Midbrain (tissue), 1 donor: Measurements from ENCODE around the gene NOS3.

Experiments
- DNase-seq: peaks from one replicate; lab custom pipeline; 2025; lab: John Stamatoyannopoulos, UW

NOS3 gene

DNA sequence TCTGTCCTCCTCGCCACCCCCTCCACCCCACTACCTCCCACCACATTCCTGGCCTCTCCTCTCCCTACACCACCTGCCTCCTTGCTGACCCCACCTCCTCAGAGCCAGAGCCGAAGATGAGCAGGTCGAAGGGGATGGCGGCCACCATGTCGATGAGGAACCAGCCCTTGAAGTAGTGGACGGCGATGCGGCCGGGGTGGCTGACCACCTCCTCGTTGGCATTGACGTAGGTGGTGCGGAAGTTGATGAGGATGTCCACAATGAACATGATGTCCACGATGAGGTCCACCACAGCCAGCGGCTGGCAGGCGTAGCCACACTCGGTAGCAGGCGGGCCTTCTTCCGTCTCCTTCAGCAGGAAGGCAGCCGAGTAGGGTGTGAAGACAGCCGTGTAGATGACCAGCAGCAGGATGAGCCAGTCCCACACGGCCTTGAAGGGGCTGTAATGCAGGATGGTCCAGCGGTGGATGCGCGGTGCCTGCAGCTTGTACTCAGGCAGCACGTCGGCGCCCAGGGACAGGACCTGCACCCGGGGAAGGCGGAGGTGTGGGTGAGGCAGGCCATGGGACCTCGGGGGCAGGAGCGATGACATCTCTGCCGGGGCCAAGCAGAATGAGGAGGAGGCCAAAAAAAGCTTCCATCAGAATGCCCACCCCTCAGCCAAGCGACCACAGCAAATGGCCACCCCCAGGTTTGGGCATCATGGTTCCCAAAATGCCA is 38.3 kb upstream of the NOS3 start:
- DNase-seq, result no peak

DNA sequence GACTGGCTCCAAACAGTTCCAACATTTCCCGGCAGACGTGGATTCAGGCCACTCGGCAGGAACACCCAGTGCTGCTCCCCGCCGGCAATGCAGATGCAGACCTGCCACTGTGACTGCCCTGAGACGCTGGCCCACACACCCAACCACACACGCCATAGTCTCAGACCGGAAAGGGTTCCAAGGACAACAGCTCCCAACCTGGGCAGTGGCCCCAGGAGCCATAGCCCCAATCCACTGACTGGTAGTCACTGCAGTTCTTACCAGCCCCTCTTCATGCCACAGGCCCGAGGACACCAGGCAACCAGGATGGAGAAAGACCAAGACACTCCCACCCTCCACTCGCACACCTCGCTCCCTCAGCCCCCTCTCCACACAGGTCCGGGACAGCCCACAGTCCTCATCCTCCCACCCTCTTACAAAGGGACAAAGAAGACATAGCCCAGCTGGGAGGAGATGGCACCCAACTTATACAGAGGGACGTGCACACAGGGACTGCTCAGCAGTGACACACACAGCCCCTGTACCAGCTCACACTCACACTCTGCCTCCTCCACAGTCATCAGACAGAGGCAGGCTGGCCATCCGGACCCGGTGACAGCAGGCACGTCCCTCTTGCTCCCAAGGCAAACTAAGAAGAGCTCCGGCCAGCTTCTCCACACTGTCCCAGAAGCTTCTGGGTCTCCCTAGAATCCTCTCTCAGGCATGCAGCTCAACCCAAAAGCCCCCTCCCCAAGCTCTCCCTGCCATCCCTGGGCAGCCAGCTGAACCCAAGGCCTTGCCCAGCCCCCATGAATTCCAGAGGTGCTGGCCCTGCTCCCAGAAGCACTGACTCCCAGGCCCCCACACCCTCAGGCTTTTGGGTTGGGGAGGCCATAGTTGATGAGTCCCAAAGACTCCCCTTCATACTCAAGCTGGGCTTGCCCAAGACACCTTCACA is 37.5 kb upstream of the NOS3 start:
- no peak for DNase-seq

DNA sequence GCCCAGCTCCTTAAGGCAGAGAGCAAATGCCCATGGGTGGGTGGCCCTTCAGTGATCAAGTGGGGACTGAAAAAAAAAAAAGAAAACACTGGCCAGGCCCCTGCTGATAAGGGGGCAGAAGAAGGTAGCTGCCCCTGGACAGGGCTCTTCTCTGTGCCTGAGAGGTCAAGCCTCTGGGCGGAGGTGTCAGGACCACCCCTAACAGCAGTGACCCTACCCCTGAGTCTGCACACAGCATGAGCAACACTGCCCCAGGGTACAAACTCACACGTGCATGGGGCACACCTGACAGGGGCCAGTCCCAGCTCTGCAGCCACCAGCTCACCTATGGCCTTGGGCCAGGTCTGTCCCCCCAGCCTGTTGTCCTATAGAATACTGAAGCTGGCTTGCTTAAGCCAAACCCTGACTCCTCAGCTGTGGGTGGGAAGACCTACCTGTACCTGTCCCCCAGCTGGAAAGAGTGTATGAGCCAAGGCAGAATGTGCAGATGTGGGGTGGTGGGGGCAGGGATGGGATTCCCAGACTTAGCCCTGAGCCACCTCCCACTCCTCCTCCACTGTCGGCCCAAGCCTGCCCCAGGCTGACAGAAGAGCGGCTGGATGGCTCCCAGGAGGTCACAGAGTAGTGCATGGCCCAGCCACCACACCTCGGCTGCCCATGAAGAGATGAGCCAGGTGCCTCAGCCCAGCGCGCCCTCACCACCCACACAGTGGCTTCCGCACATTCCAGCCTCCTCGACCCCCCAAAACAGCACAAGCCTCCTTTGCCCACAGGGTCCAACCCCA is 36.4 kb upstream of the NOS3 start:
- DNase-seq, result no peak

DNA sequence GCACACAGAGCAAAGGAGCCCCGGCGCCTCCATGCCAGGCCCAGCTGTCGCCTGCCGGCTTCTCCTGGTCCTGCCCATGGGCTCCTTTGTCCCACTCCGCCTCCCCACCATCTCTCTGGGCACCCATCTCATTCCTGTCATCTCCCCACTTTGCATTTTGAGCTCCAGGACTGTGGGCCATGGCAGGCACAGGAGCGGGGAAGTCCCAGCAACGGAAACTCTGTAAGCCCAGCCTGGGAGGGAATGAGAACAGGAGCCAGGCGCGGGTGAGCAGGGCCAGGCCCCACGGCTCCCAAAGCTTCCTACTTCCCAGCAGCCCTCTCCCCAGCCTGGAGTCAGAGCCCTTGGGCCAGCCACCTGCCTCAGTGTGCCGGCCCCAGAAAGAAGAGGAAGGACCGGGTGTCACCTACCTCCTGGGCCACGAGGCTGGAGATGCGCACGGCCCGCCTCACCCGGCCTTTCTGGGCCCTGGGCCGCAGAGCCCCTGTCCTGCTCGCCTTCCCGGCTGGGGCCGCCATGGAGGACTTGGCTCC is 35.8 kb upstream of the NOS3 start:
- no peak for DNase-seq

DNA sequence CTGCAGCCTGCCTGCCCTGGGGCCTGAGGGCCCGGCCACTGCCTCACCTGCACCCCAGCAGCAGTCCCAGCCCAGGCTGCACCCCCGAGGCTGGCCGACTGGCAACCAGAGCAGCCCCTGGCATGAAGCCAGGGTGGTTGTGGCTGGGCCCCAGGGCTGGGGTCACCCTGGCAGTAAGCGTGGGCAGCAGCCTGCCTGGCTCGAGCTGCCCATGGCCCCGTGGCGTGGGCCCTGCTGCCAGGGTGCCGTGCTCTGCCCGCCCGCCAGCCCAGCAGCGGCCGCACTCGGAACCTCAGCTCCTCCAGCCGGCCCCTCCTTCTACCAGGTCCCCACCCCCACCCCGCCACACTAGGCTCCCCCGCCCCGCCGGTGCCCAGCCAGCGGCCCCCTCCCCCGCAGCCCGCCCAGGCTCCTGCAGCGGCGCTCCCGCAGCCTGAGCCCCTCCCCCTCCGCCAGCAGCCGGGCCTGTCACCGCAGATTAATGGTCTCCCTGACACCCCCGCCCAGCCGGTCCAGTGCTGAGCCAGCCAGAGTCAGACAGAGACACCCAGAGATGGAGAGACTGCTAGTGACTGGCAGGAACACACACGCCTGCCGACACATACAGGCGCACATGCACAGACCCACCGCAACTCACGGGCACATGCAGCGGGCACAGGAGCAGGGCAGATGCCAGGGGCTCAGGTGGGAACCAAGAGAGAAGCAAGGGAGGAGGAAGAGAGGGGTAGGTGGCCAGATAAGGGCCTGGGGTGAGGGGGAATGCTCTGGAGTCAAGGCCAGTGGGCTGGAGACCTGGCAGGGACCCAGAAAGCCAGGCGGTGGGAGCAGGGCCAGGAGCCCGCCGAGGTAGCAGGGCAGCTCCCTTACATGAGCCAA is 35.1 kb upstream of the NOS3 start:
- DNase-seq, result peak; percentile 30

DNA sequence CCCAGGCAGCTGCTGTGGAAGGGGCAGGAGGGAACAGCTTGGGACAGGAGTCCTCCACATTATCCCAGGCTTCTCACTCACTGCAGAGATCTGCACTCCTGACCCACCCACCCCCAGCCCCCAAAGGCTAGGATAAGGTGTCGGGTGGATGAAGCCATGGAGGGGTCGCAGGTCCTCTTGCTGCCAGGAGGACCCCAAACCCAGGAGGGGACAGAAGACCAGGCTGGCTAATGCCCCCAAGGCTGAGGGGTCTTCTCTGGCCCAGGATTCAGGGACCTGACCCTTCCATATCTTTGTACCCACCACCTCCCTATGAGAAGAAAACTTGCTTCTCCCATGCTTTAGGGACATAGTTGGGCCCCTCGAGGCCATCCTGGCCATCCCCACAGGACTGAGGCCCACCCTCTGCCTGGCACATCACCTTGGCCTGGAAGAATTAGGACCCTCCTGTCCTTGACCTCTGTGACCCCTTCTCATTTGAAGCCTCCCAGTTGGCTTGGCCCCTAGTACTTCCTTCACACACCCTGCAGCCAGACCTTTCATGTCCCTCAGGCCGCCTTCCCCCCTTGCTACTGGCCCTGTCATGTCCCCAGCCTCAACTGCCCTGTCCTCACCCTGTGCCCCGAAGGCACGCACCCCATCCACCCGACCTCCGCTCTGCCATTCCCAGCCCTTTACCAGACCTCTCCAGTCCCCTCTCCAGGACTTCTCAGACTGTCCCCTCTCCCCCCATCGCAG is 34.3 kb upstream of the NOS3 start:
- no peak for DNase-seq

DNA sequence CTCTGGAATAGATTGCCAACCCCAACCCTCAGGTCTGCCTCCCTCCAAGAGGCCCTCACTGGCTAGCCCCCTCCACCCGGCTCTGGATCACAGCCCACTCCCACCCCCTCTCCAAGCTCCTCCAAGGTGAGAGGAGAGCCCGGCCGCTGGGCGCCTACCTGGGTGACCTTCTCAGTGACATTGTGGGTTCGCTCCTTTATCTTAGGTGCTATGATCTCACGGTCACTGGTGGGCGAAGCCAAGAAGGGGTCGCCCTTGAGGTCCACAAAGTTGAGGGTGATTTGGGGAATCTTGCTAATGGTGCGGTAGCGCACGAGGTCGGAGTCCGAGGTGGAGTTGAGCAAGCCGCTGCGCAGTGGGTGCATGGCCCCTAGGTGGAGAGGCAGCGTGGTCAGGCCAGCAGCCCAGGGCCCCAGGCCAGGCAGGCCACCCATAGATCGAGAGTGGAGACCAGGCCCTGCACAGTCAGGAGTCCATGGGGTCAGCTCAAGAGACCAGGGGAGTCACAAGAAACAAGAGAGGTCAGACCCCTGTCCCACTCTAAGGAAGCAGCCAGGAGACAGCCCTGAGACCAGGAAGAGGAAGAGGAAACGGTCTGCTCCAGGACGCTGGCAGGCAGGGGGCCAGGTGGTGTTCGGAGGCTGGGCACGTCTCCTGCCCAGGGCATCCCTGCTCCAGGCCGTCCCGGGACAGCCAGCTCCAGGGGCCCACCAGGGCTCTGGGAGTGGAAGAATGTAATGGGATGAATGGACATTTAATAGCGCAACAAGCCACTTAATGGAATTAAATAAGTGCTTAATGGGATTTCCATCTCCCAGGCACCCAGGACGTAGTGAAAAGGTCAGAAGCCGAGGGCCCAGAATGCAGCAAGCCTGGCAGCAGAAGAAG is 33.4 kb upstream of the NOS3 start:
- DNase-seq, result no peak

DNA sequence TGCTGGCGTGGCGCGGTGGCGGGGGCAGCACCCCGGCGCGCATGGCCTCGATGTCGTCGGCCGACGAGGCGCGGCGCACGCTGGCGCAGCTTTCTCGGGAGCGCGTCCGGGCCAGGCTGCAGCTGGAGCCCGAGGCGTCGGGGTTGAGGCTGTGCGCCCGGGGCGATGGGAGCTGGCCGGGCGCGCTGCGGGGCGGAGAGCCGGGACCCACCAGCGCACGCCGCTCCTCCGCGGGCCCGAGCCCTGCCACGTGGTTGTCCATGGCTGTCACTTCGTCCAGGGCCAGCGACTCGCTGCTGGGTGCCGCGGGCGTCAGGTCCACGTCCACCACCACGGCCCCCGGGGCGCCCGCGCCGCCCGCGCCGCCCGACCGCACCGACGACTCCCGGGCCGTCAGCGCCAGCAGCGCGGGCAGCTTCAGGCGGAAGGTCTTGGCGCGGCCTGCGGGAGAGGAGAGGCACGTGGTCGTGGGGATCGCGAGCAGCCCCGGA is 32.7 kb upstream of the NOS3 start:
- no peak for DNase-seq

DNA sequence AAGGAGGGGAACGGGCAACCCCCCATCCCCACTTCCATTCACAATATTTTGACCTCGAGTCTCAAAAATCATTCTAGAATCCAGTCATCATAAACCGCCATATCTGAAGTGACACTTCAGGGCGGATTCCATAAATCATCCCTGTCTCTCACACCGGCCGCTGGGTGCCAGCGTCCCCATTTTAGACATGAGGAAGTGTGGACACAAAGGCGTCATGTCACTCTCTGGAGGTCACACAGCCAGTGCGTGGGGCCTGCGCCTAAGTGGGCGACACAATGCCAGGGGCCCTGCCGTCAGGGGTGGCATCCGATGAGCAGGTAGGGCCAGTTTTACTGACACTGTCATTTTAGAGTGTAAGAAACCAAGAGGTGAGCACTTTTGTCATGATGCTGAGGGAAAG is 32.2 kb upstream of the NOS3 start:
- no peak for DNase-seq

DNA sequence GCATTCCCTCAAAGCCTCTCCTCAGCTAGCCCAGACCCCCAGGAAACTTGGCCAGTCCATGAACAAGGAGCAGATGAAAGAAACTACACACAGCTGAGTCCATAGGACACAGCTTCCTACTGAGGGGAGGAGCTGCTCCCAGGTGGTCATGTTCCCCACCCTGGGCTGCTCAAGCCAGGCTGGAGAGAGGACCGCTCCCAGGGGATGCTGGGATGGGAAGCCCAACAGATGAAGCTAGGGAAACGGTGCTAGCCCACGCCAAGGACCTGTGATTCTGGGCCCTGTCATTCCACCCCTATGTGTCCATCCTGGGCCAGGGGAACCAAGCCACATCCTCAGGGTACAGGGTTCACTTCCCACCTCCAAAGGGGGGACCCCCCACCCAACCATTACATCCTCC is 31.7 kb upstream of the NOS3 start:
- no peak for DNase-seq

DNA sequence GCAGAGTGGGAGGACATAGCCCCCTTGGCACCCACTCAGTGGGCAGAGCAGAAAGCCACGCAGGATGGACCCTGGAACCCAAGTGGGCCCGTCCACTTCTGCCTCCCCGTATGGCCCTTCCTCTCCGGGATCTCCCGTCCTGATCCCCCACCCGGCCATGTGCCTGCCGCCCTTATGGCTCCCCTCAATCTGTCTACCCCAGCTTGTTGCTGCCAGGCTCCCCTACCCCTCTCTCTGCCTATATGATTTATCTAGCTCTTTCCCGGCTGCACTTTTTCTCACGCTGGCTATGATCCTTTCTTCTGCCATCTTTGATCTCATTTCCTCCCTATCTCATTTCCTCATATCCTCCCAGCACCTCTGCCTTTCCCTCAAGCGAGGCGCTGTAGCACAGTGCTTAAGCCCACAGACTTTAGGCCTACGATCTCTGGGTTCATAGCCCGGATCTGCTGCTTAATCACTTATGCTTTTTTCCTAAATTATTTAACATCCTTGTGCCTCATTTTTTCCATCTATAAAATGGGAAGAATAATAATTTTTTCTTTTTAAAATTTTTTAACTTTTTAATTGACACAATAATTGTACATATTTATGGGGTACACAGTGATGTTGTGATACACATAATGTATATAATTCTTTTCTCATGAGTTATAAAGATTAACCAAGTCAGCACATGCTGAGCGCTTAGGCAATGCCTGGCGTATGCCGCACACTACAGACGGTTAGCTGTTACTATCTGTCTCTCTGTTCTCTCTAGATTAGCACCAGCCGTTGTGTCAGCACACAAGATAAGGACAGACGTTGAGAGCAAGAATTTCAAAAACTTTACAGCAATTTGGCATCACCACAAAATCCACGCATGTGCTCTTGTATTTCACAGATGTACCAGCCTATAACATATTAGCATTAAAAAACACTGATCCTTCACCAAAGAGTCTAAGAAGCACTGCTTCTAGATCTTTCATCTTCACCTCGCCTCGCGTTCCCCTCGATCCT is 30.8 kb upstream of the NOS3 start:
- DNase-seq, result no peak

DNA sequence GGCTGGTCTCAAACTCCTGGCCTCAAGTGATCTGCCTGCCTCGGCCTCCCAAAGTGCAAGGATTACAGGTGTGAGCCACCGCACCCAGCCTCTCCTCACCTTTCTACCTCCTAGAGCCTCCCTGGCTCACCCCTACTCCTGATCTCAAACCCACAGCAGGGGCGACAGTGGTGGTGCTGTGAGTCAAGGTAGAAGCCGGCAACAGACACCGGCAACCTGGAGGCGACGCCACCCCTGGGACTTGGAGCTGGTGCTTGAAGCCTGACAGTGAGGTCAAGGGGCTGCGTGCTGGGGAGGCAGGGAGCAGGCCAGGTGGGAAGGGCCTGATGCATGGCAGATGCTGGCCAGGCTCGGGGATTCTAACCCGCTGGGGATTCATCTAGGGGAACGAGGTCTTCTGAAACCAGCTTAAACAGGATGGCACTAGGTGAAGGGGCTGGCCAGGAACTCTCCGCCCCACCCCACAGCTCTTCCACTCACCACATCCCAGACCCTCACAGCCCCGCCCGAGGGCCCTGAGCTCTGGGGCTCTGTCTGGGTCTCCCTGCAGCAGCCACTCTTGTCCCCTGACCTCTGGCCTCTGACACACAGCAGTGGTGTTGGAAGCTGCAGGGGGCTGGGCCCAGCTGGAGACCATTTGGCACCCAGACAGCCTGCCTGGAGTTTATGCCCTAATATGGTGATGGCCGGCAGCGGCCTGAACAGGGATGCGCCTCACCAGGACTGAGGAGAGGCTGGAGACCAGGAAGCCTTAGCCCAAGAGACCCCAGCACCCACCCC is 29.1 kb upstream of the NOS3 start:
- DNase-seq, result no peak

DNA sequence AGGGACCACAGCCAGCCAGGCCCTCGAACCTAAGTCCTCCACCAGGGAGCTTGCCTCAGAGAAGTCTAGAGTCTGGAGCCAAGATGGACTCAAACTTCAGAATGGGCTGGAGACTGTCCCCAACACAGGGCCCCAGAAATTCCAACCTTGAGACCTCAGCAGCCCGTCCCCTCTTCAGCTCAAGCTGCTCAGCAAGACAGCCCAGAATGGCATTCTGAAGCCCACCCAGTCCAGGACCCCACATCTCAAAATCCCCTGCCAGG is 28.6 kb upstream of the NOS3 start:
- no peak for DNase-seq

DNA sequence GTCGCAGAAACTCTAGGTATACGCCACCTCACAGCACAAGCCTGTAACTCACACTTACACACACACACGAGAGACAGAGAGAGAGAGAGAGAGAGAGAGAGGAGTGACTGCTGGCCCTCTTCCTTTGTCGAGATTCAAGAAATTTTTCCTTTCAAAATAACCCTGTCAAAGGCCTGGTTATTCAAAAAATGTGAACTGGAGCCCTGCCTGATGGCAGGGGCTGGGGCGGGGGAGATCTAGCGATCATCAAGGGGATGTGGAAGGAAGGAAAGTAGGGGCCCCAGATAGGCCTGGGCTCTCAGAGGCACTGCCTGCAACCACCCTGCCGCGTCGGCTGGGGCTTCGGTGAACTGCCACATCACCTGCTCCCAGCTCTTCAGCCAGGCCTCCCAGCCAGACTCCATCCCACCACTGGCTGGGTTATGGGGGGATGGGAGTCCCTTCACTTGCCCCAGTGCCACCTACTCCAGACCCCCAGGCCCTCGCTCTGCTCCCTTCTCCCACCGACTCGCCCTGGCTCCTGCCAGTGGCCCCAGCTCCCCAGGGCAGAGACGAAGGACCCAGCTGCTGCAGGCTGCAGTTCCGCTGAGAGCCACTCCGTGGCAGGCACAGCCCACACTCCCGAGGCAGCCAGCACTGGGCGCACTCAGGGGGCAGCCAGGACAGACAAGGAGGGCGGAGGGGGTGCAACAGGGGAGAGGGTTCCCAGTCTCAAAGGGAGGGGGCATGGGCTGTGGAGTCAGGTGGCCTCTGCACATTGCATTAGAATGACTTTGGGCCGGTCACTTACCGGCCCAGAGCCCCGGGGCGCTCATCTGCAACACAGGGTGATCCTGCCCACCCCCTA is 28.0 kb upstream of the NOS3 start:
- DNase-seq, result peak; percentile 66

DNA sequence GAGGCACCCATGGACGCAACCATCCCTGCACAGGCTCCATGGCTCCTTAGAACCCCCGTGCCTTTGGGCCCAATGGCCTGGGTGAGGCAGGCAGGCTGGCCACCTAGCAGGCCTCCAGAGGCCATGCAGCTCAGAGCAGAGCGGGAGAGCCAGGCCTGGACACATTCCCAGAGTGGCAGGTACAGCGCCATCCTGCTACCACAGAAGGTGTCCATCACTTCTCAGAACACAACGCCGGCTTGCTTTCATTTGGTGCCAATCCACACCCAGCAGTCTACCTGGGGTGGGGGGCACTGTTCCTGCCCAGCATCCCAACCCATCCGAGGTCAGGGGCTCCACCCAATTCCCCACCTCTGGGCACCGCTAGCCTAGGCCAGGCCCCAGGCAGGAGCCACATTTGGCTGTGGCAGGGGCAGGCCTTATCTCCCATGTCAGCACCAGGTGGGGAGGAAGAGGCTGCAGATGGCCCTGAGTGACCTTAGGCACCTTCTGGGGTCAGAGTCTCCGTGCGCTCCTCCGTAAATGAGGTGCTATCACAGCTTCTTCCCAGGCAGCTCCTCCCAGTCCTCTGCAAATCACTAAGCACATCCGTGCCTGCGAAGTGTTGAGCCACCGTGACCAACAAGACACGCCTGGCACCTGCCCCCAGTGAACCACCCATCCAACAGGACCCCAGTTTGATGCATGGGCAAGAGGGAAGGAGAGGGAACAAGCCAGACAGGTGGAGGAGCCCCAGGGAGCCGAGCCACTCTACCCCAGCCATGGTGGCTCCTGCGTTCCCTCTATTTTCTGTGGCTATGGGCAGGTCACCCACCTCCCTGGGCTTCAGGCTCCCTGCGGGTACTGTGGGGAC is 26.9 kb upstream of the NOS3 start:
- DNase-seq, result no peak
